GM23338 (cell line): ENCODE measurements around the gene RABGAP1L.

ENCODE experiments used
- EZH2 ChIP-seq: fragments of 200-600 bp; sonication (generic); IDR thresholded peaks from one replicate; pipeline ENCODE4 v1.8.0; 2017; ENCODE audit warnings: antibody characterized with exemption, mild to moderate bottlenecking, low read depth; ENCODE audit not compliant: unreplicated experiment
- EZH2phosphoT487 ChIP-seq: fragments of 200-600 bp; sonication (generic); IDR thresholded peaks from one replicate; pipeline ENCODE4 v1.8.1; 2018; ENCODE audit warnings: antibody characterized with exemption; ENCODE audit not compliant: unreplicated experiment
- JUNB ChIP-seq: IDR thresholded peaks from one replicate; pipeline ENCODE4 v1.6.1; 2016; ENCODE audit warnings: antibody characterized with exemption; ENCODE audit not compliant: unreplicated experiment
- POLR2AphosphoS5 ChIP-seq: IDR thresholded peaks from 2 replicates; pipeline ENCODE4 v1.6.1; 2016; ENCODE audit warnings: antibody characterized with exemption, low read depth
- ZNF114 ChIP-seq: fragments of 250-450 bp; sonication (Bioruptor Pico); IDR thresholded peaks from 2 replicates; pipeline ENCODE4 v1.5.0; 2020; ENCODE audit warnings: mild to moderate bottlenecking, moderate library complexity
- TF ChIP-seq, protein P1 (sequence below), 2 experiments: fragments of 200-600 bp in 1 of 2; sonication (generic) in 1 of 2; conservative IDR thresholded peaks; 2 replicates each; pipeline versions ENCODE4 v1.5.1 to v1.6.1; 2016 to 2017; ENCODE audit warnings: antibody characterized with exemption in 2 of 2, low read depth in 2 of 2, mild to moderate bottlenecking in 2 of 2, moderate library complexity in 1 of 2
- TF ChIP-seq, protein P2 (sequence below): fragments of 250-450 bp; sonication (Bioruptor Pico); IDR thresholded peaks from 2 replicates; pipeline ENCODE4 v1.5.0; 2020; ENCODE audit warnings: mild to moderate bottlenecking, moderate library complexity
- TF ChIP-seq, protein P3 (sequence below): IDR thresholded peaks from one replicate; pipeline ENCODE4 v1.6.1; 2018; ENCODE audit warnings: antibody characterized with exemption; ENCODE audit not compliant: unreplicated experiment
- TF ChIP-seq, protein P4 (sequence below): IDR thresholded peaks from 2 replicates; pipeline ENCODE4 v1.6.1; 2016; ENCODE audit warnings: antibody characterized with exemption

DNA sequence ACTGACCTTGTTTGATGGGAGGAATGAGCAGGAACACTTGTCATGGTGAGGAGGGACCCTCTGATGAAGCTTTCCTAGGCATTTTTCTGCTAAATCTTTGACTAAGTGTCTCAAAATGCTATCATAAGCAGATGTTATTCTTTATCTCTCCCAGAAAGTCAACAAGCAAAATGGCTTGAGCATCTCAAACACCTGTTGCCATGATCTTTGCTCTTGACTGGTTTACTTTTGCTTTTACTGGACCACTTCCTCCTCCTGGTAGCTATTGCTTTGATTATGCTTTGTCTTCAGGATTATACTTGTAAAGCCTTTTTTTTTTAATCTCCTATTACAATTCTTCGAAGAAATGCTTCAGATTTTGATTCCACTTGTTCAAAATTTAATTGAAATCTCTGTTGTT lies 445.9 kb downstream of the RABGAP1L start:
- TF ChIP-seq EZH2 (no peak), POLR2AphosphoS5 (no peak), EZH2phosphoT487 (no peak), JUNB (no peak), ZNF114 (CRISPR knock-in tag) (no peak)
- TF ChIP-seq, protein P1, sequence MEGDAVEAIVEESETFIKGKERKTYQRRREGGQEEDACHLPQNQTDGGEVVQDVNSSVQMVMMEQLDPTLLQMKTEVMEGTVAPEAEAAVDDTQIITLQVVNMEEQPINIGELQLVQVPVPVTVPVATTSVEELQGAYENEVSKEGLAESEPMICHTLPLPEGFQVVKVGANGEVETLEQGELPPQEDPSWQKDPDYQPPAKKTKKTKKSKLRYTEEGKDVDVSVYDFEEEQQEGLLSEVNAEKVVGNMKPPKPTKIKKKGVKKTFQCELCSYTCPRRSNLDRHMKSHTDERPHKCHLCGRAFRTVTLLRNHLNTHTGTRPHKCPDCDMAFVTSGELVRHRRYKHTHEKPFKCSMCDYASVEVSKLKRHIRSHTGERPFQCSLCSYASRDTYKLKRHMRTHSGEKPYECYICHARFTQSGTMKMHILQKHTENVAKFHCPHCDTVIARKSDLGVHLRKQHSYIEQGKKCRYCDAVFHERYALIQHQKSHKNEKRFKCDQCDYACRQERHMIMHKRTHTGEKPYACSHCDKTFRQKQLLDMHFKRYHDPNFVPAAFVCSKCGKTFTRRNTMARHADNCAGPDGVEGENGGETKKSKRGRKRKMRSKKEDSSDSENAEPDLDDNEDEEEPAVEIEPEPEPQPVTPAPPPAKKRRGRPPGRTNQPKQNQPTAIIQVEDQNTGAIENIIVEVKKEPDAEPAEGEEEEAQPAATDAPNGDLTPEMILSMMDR (conservative IDR thresholded peaks at IDR 0.05; ENCODE audit: low read depth in 2 of 2): no peak
- TF ChIP-seq, protein P2, sequence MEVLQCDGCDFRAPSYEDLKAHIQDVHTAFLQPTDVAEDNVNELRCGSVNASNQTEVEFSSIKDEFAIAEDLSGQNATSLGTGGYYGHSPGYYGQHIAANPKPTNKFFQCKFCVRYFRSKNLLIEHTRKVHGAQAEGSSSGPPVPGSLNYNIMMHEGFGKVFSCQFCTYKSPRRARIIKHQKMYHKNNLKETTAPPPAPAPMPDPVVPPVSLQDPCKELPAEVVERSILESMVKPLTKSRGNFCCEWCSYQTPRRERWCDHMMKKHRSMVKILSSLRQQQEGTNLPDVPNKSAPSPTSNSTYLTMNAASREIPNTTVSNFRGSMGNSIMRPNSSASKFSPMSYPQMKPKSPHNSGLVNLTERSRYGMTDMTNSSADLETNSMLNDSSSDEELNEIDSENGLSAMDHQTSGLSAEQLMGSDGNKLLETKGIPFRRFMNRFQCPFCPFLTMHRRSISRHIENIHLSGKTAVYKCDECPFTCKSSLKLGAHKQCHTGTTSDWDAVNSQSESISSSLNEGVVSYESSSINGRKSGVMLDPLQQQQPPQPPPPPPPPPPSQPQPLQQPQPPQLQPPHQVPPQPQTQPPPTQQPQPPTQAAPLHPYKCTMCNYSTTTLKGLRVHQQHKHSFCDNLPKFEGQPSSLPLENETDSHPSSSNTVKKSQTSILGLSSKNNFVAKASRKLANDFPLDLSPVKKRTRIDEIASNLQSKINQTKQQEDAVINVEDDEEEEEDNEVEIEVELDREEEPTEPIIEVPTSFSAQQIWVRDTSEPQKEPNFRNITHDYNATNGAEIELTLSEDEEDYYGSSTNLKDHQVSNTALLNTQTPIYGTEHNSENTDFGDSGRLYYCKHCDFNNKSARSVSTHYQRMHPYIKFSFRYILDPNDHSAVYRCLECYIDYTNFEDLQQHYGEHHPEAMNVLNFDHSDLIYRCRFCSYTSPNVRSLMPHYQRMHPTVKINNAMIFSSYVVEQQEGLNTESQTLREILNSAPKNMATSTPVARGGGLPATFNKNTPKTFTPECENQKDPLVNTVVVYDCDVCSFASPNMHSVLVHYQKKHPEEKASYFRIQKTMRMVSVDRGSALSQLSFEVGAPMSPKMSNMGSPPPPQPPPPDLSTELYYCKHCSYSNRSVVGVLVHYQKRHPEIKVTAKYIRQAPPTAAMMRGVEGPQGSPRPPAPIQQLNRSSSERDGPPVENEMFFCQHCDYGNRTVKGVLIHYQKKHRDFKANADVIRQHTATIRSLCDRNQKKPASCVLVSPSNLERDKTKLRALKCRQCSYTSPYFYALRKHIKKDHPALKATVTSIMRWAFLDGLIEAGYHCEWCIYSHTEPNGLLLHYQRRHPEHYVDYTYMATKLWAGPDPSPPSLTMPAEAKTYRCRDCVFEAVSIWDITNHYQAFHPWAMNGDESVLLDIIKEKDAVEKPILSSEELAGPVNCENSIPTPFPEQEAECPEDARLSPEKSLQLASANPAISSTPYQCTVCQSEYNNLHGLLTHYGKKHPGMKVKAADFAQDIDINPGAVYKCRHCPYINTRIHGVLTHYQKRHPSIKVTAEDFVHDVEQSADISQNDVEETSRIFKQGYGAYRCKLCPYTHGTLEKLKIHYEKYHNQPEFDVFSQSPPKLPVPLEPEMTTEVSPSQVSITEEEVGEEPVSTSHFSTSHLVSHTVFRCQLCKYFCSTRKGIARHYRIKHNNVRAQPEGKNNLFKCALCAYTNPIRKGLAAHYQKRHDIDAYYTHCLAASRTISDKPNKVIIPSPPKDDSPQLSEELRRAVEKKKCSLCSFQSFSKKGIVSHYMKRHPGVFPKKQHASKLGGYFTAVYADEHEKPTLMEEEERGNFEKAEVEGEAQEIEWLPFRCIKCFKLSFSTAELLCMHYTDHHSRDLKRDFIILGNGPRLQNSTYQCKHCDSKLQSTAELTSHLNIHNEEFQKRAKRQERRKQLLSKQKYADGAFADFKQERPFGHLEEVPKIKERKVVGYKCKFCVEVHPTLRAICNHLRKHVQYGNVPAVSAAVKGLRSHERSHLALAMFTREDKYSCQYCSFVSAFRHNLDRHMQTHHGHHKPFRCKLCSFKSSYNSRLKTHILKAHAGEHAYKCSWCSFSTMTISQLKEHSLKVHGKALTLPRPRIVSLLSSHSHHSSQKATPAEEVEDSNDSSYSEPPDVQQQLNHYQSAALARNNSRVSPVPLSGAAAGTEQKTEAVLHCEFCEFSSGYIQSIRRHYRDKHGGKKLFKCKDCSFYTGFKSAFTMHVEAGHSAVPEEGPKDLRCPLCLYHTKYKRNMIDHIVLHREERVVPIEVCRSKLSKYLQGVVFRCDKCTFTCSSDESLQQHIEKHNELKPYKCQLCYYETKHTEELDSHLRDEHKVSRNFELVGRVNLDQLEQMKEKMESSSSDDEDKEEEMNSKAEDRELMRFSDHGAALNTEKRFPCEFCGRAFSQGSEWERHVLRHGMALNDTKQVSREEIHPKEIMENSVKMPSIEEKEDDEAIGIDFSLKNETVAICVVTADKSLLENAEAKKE (CRISPR knock-in tag): no peak
- TF ChIP-seq, protein P3, sequence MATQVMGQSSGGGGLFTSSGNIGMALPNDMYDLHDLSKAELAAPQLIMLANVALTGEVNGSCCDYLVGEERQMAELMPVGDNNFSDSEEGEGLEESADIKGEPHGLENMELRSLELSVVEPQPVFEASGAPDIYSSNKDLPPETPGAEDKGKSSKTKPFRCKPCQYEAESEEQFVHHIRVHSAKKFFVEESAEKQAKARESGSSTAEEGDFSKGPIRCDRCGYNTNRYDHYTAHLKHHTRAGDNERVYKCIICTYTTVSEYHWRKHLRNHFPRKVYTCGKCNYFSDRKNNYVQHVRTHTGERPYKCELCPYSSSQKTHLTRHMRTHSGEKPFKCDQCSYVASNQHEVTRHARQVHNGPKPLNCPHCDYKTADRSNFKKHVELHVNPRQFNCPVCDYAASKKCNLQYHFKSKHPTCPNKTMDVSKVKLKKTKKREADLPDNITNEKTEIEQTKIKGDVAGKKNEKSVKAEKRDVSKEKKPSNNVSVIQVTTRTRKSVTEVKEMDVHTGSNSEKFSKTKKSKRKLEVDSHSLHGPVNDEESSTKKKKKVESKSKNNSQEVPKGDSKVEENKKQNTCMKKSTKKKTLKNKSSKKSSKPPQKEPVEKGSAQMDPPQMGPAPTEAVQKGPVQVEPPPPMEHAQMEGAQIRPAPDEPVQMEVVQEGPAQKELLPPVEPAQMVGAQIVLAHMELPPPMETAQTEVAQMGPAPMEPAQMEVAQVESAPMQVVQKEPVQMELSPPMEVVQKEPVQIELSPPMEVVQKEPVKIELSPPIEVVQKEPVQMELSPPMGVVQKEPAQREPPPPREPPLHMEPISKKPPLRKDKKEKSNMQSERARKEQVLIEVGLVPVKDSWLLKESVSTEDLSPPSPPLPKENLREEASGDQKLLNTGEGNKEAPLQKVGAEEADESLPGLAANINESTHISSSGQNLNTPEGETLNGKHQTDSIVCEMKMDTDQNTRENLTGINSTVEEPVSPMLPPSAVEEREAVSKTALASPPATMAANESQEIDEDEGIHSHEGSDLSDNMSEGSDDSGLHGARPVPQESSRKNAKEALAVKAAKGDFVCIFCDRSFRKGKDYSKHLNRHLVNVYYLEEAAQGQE: no peak
- TF ChIP-seq, protein P4, sequence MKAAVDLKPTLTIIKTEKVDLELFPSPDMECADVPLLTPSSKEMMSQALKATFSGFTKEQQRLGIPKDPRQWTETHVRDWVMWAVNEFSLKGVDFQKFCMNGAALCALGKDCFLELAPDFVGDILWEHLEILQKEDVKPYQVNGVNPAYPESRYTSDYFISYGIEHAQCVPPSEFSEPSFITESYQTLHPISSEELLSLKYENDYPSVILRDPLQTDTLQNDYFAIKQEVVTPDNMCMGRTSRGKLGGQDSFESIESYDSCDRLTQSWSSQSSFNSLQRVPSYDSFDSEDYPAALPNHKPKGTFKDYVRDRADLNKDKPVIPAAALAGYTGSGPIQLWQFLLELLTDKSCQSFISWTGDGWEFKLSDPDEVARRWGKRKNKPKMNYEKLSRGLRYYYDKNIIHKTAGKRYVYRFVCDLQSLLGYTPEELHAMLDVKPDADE: no peak
